Measurements from ENCODE around the gene BEGAIN. TPM values are rescaled to one million over a fixed set of nuclear protein-coding genes. Genes with fewer than 3 reads are reported as not detected.

Gene BEGAIN
- total and polyA plus RNA-seq, 9 donors, result 0.35 to 11.0 (median 4.6) TPM

GRCh38 chr14:100549834-100550625 is 37.2 kb downstream of the BEGAIN start:
- H3K9me3 ChIP-seq, result no peaks in the 10 kb centered on the region
- DNase-seq, result no peak
- peaks cover 1% of the 10 kb centered on the region for H3K4me1 ChIP-seq (ENCODE audit: insufficient read depth)
- TF ChIP-seq, protein P1, sequence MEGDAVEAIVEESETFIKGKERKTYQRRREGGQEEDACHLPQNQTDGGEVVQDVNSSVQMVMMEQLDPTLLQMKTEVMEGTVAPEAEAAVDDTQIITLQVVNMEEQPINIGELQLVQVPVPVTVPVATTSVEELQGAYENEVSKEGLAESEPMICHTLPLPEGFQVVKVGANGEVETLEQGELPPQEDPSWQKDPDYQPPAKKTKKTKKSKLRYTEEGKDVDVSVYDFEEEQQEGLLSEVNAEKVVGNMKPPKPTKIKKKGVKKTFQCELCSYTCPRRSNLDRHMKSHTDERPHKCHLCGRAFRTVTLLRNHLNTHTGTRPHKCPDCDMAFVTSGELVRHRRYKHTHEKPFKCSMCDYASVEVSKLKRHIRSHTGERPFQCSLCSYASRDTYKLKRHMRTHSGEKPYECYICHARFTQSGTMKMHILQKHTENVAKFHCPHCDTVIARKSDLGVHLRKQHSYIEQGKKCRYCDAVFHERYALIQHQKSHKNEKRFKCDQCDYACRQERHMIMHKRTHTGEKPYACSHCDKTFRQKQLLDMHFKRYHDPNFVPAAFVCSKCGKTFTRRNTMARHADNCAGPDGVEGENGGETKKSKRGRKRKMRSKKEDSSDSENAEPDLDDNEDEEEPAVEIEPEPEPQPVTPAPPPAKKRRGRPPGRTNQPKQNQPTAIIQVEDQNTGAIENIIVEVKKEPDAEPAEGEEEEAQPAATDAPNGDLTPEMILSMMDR (IDR thresholded peaks at IDR 0.05), result no peak
- TF ChIP-seq EP300 (IDR thresholded peaks at IDR 0.05) (no peak), POLR2A (IDR thresholded peaks at IDR 0.05) (no peak)
- no peaks in the 10 kb centered on the region for H3K27me3 ChIP-seq
- no peak overlapping the region for H3K27ac ChIP-seq
- intact Hi-C loops (cut with DNase I), result no loop called here
- no peak overlapping the region for H3K4me3 ChIP-seq
- H3K36me3 ChIP-seq, result no peaks in the 10 kb centered on the region
- WGBS, 3 donors, result 80 to 85% (median 82%) methylated on average over 26 to 29 of the region's 29 CpGs

GRCh38 chr14:100548939-100549338 is 38.3 kb downstream of the BEGAIN start:
- no peaks in the 10 kb centered on the region for H3K36me3 ChIP-seq
- H3K27me3 ChIP-seq, result no peaks in the 10 kb centered on the region
- peaks cover 1% of the 10 kb centered on the region for H3K4me1 ChIP-seq (ENCODE audit: insufficient read depth)
- H3K9me3 ChIP-seq, result no peaks in the 10 kb centered on the region
- H3K27ac ChIP-seq, result no peak overlapping the region
- WGBS, 3 donors, result 87 to 91% (median 91%) methylated on average over 15 of the region's 15 CpGs
- intact Hi-C loops (cut with DNase I), result no loop called here
- no peak for TF ChIP-seq EP300 (IDR thresholded peaks at IDR 0.05)
- TF ChIP-seq, protein P1 (IDR thresholded peaks at IDR 0.05), result no peak
- TF ChIP-seq POLR2A (IDR thresholded peaks at IDR 0.05), result no peak
- H3K4me3 ChIP-seq, result no peak overlapping the region
- no peak for DNase-seq

- no peak for TF ChIP-seq POLR2A (IDR thresholded peaks at IDR 0.05)
- TF ChIP-seq EP300 (IDR thresholded peaks at IDR 0.05), result no peak
- no peak overlapping the region for H3K4me3 ChIP-seq
- H3K27me3 ChIP-seq, result no peaks in the 10 kb centered on the region
- H3K27ac ChIP-seq, result peak overlapping the region in 1 of 2 donors; percentile 59
- H3K9me3 ChIP-seq, result no peaks in the 10 kb centered on the region
- no peaks in the 10 kb centered on the region for H3K36me3 ChIP-seq
- intact Hi-C loops (cut with DNase I), result no loop called here
- peaks cover 1% of the 10 kb centered on the region for H3K4me1 ChIP-seq (ENCODE audit: insufficient read depth)
- 56 to 82% (median 57%) methylated on average over 5 of the region's 5 CpGs for WGBS, 3 donors
- DNase-seq, result no peak
Measured at GRCh38 chr14:100548295-100548655, 38.9 kb downstream of the BEGAIN start.

DNA sequence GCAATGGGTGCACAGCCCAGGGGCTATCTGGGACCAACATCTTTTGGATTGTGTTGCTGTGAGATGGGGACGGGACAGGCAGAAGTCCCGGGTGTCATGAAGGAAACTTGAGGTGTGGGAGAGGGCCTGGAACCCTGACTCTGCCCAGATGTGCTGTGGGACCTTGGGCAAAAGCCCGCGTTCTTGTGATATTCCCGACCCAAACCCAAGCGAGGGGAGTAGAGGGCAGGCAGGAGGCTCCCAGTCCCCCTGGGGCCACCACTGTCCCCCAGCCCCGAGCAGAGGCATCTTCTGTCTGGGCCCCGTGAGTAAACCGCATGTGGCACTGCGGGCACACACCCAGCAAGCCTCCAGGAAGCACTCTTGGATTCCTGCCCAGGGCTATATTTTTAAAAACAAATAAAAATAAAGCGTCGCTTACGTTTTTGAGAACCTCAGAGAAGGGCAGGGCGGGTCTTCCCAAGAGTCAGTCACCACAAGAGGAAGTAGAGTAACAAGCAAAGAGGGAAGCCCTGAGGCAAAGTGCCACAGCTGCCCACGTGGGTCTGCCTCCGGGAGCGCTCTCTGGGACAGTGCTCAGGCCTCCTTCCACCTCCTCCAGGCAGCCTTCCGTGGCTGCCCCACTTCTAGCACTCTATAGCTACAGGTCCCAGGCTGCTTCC is 39.5 kb downstream of the BEGAIN start:
- no peak overlapping the region for H3K4me3 ChIP-seq
- peak in 3 of 5 donors; percentile 48 to 63 (median 60) for DNase-seq
- intact Hi-C loops (cut with DNase I), result no loop called here
- TF ChIP-seq, protein P1 (IDR thresholded peaks at IDR 0.05), result no peak
- no peak for TF ChIP-seq EP300 (IDR thresholded peaks at IDR 0.05)
- TF ChIP-seq POLR2A (IDR thresholded peaks at IDR 0.05), result no peak
- no peaks in the 10 kb centered on the region for H3K9me3 ChIP-seq
- no peaks in the 10 kb centered on the region for H3K36me3 ChIP-seq
- H3K27ac ChIP-seq, result peak overlapping the region in 1 of 2 donors; percentile 59
- 23 to 59% (median 33%) methylated on average over 18 of the region's 18 CpGs for WGBS, 3 donors
- no peaks in the 10 kb centered on the region for H3K27me3 ChIP-seq
- peaks cover 1% of the 10 kb centered on the region for H3K4me1 ChIP-seq (ENCODE audit: insufficient read depth)

DNA sequence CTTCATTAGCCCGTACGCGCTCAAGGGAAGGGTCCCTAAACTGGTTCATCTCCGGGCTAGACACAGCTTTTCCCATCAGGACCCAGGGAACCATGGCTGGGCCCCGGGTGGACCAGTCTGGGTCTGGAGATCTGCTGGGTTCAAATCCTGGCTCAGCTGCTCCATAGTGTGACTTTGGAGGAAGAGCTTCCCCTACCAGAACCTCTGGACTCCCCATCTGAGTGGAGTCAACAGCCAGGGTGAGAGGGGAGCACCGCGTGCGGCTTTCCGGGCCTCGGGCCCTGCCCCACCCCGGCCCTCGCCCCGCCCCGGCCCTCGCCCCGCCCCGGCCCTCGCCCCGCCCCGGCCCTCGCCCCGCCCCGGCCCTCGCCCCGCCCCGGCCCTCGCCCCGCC is 41.2 kb downstream of the BEGAIN start:
- Histone ChIP-seq H3K4me1 (ENCODE audit: insufficient read depth) (peaks cover 1% of the 10 kb centered on the region), H3K9me3 (no peaks in the 10 kb centered on the region), H3K36me3 (no peaks in the 10 kb centered on the region), H3K27me3 (no peaks in the 10 kb centered on the region), H3K27ac (peak overlapping the region in 1 of 2 donors; percentile 60), H3K4me3 (peak overlapping the region; percentile 8)
- 13 to 42% (median 18%) methylated on average over 10 to 22 of the region's 28 CpGs for WGBS, 3 donors
- intact Hi-C loops (cut with DNase I), result no loop called here
- DNase-seq, result peak in 2 of 5 donors; percentile 60 to 69
- no peak for TF ChIP-seq EP300 (IDR thresholded peaks at IDR 0.05)
- TF ChIP-seq, protein P1 (IDR thresholded peaks at IDR 0.05), result no peak
- no peak for TF ChIP-seq POLR2A (IDR thresholded peaks at IDR 0.05)

Data from ovary (tissue), 9 donors.